DOHH2 (cell line): Measurements from ENCODE around the gene EPHB1.

ENCODE experiments used
- H3F3A ChIP-seq: fragments of 200-600 bp; sonication (generic), shearing (Covaris generic); 2 replicates; pipeline ENCODE4 v1.6.0; 2016; ENCODE audit warnings: antibody characterized with exemption, mild to moderate bottlenecking; ENCODE audit not compliant: control insufficient read depth, insufficient read depth
- H3K27ac ChIP-seq: fragments of 200-600 bp; sonication (generic); 2 replicates; pipeline ENCODE4 v1.5.1; 2014; ENCODE audit warnings: low read depth, mild to moderate bottlenecking, low read length, moderate library complexity
- H3K27me3 ChIP-seq: fragments of 200-600 bp; sonication (generic); 2 replicates; pipeline ENCODE4 v1.6.1; 2014; ENCODE audit warnings: mild to moderate bottlenecking, low read length, mixed read lengths; ENCODE audit not compliant: control insufficient read depth
- H3K36me3 ChIP-seq: fragments of 200-600 bp; sonication (generic); 2 replicates; pipeline ENCODE4 v1.6.1; 2014; ENCODE audit warnings: mild to moderate bottlenecking, low read length, moderate library complexity, mixed read lengths; ENCODE audit not compliant: control insufficient read depth
- H3K4me1 ChIP-seq: fragments of 200-600 bp; sonication (generic); 2 replicates; pipeline ENCODE4 v1.6.1; 2014; ENCODE audit warnings: mild to moderate bottlenecking, low read length, mixed read lengths; ENCODE audit not compliant: control insufficient read depth
- H3K4me2 ChIP-seq: fragments of 200-600 bp; sonication (generic); 2 replicates; pipeline ENCODE4 v1.6.0; 2014; ENCODE audit warnings: mild to moderate bottlenecking, low read length, moderate library complexity
- H3K4me3 ChIP-seq: fragments of 200-600 bp; sonication (generic); 2 replicates; pipeline ENCODE4 v1.5.1; 2014; ENCODE audit warnings: mild to moderate bottlenecking, low read length, mixed read lengths
- H3K79me2 ChIP-seq: fragments of 200-600 bp; sonication (generic); 2 replicates; pipeline ENCODE4 v1.6.1; 2014; ENCODE audit warnings: mild to moderate bottlenecking, low read length, mixed read lengths; ENCODE audit not compliant: control insufficient read depth
- H3K9me2 ChIP-seq: fragments of 200-600 bp; sonication (generic); replicated peaks from 2 replicates; pipeline ENCODE4 v1.6.1; 2014; ENCODE audit warnings: mild to moderate bottlenecking, low read length, mixed read lengths; ENCODE audit not compliant: control insufficient read depth
- H3K9me3 ChIP-seq: fragments of 200-600 bp; sonication (generic); 2 replicates; pipeline ENCODE4 v1.6.1; 2014; ENCODE audit warnings: antibody characterized with exemption, low read length, mixed read lengths; ENCODE audit not compliant: control insufficient read depth, insufficient read depth
- H4K20me1 ChIP-seq: fragments of 200-600 bp; sonication (generic); 2 replicates; pipeline ENCODE4 v1.6.0; 2014; ENCODE audit warnings: low read depth, mild to moderate bottlenecking, antibody characterized with exemption, low read length, moderate library complexity; ENCODE audit not compliant: control insufficient read depth, insufficient read depth
- EZH2phosphoT487 ChIP-seq: fragments of 200-600 bp; sonication (generic); IDR thresholded peaks from 2 replicates; pipeline ENCODE4 v1.6.1; 2017; ENCODE audit warnings: borderline replicate concordance, mild to moderate bottlenecking, antibody characterized with exemption, low read length, moderate library complexity, mixed read lengths
- TF ChIP-seq, protein P1 (sequence below): fragments of 200-600 bp; sonication (generic); IDR thresholded peaks from one replicate; pipeline ENCODE4 v1.5.1; 2014; ENCODE audit warnings: antibody characterized with exemption, mild to moderate bottlenecking, low read depth, low read length; ENCODE audit not compliant: poor library complexity, severe bottlenecking

The EPHB1 gene

DNA sequence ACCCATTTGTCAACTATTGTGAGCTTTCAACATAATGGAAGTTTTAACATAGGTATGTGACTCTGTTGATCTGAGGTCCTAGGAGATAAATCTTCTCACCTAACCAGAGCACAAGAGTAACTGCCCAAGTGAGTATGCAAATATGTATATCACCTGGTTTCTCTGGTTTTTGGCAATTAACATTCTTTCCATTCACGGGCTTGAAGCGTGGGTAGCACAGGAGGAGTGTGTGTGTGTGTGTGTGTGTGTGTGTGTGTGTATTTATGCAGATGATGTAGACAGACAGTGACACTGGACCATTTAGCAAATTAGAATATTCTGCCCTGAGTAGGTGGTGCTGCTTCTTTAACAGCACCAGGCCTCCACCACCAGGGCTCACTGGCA lies 15.0 kb downstream of the EPHB1 start:
- Histone ChIP-seq H3K9me3 (no peaks in the 10 kb centered on the region), H4K20me1 (no peaks in the 10 kb centered on the region), H3K9me2 (no peaks in the 10 kb centered on the region), H3F3A (no peaks in the 10 kb centered on the region), H3K27ac (no peak overlapping the region), H3K27me3 (0 out of 2 replicates have a peak, but pooled peaks cover 4% of the 10 kb centered on the region), H3K4me3 (no peak overlapping the region), H3K79me2 (no peaks in the 10 kb centered on the region), H3K36me3 (no peaks in the 10 kb centered on the region), H3K4me2 (no peak overlapping the region), H3K4me1 (no peaks in the 10 kb centered on the region)
- TF ChIP-seq, protein P1, sequence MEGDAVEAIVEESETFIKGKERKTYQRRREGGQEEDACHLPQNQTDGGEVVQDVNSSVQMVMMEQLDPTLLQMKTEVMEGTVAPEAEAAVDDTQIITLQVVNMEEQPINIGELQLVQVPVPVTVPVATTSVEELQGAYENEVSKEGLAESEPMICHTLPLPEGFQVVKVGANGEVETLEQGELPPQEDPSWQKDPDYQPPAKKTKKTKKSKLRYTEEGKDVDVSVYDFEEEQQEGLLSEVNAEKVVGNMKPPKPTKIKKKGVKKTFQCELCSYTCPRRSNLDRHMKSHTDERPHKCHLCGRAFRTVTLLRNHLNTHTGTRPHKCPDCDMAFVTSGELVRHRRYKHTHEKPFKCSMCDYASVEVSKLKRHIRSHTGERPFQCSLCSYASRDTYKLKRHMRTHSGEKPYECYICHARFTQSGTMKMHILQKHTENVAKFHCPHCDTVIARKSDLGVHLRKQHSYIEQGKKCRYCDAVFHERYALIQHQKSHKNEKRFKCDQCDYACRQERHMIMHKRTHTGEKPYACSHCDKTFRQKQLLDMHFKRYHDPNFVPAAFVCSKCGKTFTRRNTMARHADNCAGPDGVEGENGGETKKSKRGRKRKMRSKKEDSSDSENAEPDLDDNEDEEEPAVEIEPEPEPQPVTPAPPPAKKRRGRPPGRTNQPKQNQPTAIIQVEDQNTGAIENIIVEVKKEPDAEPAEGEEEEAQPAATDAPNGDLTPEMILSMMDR: no peak

DNA sequence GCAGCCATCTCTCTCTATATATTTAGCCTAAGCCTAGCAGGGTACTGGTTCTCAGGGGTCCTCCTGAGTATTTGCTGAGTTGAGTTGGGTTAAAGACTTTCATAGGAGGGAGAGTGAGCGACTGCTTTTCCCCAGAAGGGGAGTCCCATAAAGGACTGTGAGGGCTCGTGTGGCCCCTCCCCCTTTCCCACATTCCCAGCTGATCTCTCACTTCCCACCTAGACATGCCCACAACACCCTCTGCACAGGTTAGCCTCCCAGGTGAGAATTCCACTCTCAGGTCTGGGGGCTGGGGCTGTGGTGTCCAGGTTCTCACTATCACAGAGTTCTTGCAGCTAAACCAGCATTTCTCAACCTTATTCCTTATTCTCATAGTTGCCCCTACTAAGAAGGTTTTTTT lies 15.8 kb downstream of the EPHB1 start:
- Histone ChIP-seq H3F3A (no peaks in the 10 kb centered on the region), H3K4me1 (no peaks in the 10 kb centered on the region), H3K79me2 (no peaks in the 10 kb centered on the region), H3K9me2 (no peaks in the 10 kb centered on the region), H3K27me3 (0 out of 2 replicates have a peak, but pooled peaks cover 4% of the 10 kb centered on the region), H4K20me1 (no peaks in the 10 kb centered on the region), H3K27ac (no peak overlapping the region), H3K9me3 (no peaks in the 10 kb centered on the region), H3K4me2 (no peak overlapping the region), H3K36me3 (no peaks in the 10 kb centered on the region), H3K4me3 (no peak overlapping the region)
- TF ChIP-seq EZH2phosphoT487: no peak
- TF ChIP-seq, protein P1: no peak

- Histone ChIP-seq H3K4me3 (no peak overlapping the region), H3K27me3 (no peaks in the 10 kb centered on the region), H3K79me2 (no peaks in the 10 kb centered on the region), H3K9me2 (no peaks in the 10 kb centered on the region), H3K36me3 (no peaks in the 10 kb centered on the region), H4K20me1 (no peaks in the 10 kb centered on the region), H3K27ac (no peak overlapping the region), H3K4me2 (no peak overlapping the region), H3F3A (no peaks in the 10 kb centered on the region), H3K9me3 (no peaks in the 10 kb centered on the region), H3K4me1 (no peaks in the 10 kb centered on the region)
- no peak for TF ChIP-seq EZH2phosphoT487
- TF ChIP-seq, protein P1: no peak
Observed at GRCh38 chr3:134813618-134814017, 18.6 kb downstream of the EPHB1 start.

DNA sequence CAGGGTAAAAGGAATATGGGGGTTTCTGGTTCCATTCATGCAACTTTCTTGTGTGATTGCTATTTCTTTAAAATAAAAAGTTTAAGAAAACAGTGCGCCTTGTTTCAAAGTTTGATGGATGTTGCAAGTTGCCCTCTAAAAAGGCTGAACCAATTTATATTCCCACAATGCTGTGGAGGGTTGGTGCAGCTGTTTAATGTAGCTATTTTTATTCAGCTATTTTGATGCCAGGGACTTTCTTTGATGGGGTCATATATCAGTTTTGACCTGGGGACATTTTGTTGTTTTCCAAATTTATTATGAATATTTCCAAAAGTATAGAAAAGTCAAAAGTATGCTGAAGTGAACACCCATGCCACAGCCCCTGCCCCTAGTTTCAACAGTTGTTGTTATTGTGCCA lies 20.5 kb downstream of the EPHB1 start:
- Histone ChIP-seq H3K27ac (no peak overlapping the region), H4K20me1 (no peaks in the 10 kb centered on the region), H3K36me3 (no peaks in the 10 kb centered on the region), H3K4me2 (no peak overlapping the region), H3K9me2 (no peaks in the 10 kb centered on the region), H3K27me3 (no peaks in the 10 kb centered on the region), H3F3A (no peaks in the 10 kb centered on the region), H3K4me1 (no peaks in the 10 kb centered on the region), H3K9me3 (no peaks in the 10 kb centered on the region), H3K4me3 (no peak overlapping the region), H3K79me2 (no peaks in the 10 kb centered on the region)
- no peak for TF ChIP-seq EZH2phosphoT487
- TF ChIP-seq, protein P1: no peak
